A549 (cell line): ENCODE data around the gene DPEP3. TPM values are rescaled to one million over a fixed set of nuclear protein-coding genes. Genes with fewer than 3 reads are reported as not detected.

Experiments used
- ATAC-seq, 2 experiments: fragments of 200-7000 bp in 1 of 2; fragments of >200 bp in 1 of 2; cut with Nextera tagmentation in 1 of 2; cut with Tn5 transposase in 1 of 2; 3 replicates each; pipeline versions ENCODE4 v1.8.0 to v1.9.1; 2018 to 2020; ENCODE audit warnings: mild to moderate bottlenecking in 1 of 2, moderate library complexity in 1 of 2
- CTCF ChIA-PET: fragments of 300-600 bp; sonication (Branson Sonifier 250); formaldehyde crosslinking; extraction: SDS; loops from one replicate; lab custom pipeline; 2021; ENCODE audit warnings: antibody characterized with exemption, inconsistent platforms; lab: Yijun Ruan, JAX
- POLR2A ChIA-PET: fragments of 350-600 bp; formaldehyde crosslinking; extraction: SDS; loops from one replicate; lab custom pipeline; 2021; ENCODE audit warnings: antibody characterized with exemption, inconsistent platforms; lab: Yijun Ruan, JAX
- DNase-seq, 2 experiments: peaks; one replicate each; pipeline versions ENCODE4 v3.0.0 to v3.0.0-alpha.2; 2011 to 2016; ENCODE audit warnings: low read depth in 1 of 2, low spot score in 1 of 2
- FAIRE-seq: peaks from 2 replicates; lab custom pipeline; 2011; peaks lifted over from hg19 to GRCh38; lab: Jason Lieb, UNC
- H3K27ac ChIP-seq, 2 experiments: fragments of >200 bp; sonication (Bioruptor Twin); formaldehyde crosslinking; 3 replicates each; pipeline ENCODE4 v1.5.1; 2016 to 2017
- H3K4me1 ChIP-seq: fragments of >200 bp; sonication (Bioruptor Twin); formaldehyde crosslinking; 3 replicates; pipeline ENCODE4 v1.6.1; 2016
- H3K4me2 ChIP-seq: fragments of >200 bp; sonication (Bioruptor Twin); formaldehyde crosslinking; 3 replicates; pipeline ENCODE4 v1.6.1; 2016
- H3K4me3 ChIP-seq: fragments of >200 bp; sonication (Bioruptor Twin); formaldehyde crosslinking; 3 replicates; pipeline ENCODE4 v1.5.1; 2016
- H3K9me3 ChIP-seq: fragments of >200 bp; sonication (Bioruptor Twin); formaldehyde crosslinking; 3 replicates; pipeline ENCODE4 v1.6.1; 2016
- BCL3 ChIP-seq: fragments of >200 bp; sonication (Bioruptor Twin); formaldehyde crosslinking; IDR thresholded peaks from 3 replicates; pipeline ENCODE4 v1.6.1; 2016
- BHLHE40 ChIP-seq: IDR thresholded peaks from 2 replicates; pipeline ENCODE4 v1.6.1; 2012; ENCODE audit warnings: low read depth, low read length, inconsistent platforms
- CEBPB ChIP-seq, 2 experiments: fragments of >200 bp in 1 of 2; sonication (Bioruptor Twin) in 1 of 2; formaldehyde crosslinking in 1 of 2; IDR thresholded peaks; 2 replicates each; pipeline ENCODE4 v1.6.1; 2012 to 2016
- CHD4 ChIP-seq: fragments of 200-600 bp; sonication (generic); IDR thresholded peaks from 2 replicates; pipeline ENCODE4 v1.6.1; 2016; ENCODE audit warnings: antibody characterized with exemption, mild to moderate bottlenecking, borderline replicate concordance
- E2F6 ChIP-seq: IDR thresholded peaks from 2 replicates; pipeline ENCODE4 v1.6.1; 2012; ENCODE audit warnings: low read depth, borderline replicate concordance
- EHMT2 ChIP-seq: fragments of 200-600 bp; sonication (generic); IDR thresholded peaks from 2 replicates; pipeline ENCODE4 v1.6.1; 2016; ENCODE audit warnings: antibody characterized with exemption, low read depth, mild to moderate bottlenecking, moderate library complexity
- EP300 ChIP-seq, 2 experiments: fragments of >200 bp; sonication (Bioruptor Twin); formaldehyde crosslinking; IDR thresholded peaks; 2 replicates in 1 of 2; 3 replicates in 1 of 2; pipeline ENCODE4 v1.6.1; 2016 to 2017
- FOSB ChIP-seq: fragments of 250-450 bp; sonication (Bioruptor Pico); IDR thresholded peaks from 2 replicates; pipeline ENCODE4 v1.5.0; 2020; ENCODE audit warnings: mild to moderate bottlenecking, moderate library complexity
- FOSL2 ChIP-seq, 2 experiments: fragments of 450-650 bp in 1 of 2; fragments of >200 bp in 1 of 2; sonication (Bioruptor Twin) in 1 of 2; formaldehyde crosslinking; IDR thresholded peaks; 2 replicates each; pipeline versions ENCODE4 v1.5.0 to v1.6.1; 2016 to 2020; ENCODE audit warnings: mild to moderate bottlenecking in 1 of 2, moderate library complexity in 1 of 2
- GATA3 ChIP-seq: IDR thresholded peaks from 2 replicates; pipeline ENCODE4 v1.6.1; 2012; ENCODE audit warnings: borderline replicate concordance
- HOXB5 ChIP-seq: fragments of 250-450 bp; sonication (Bioruptor Pico); IDR thresholded peaks from 2 replicates; pipeline ENCODE4 v1.5.0; 2020; ENCODE audit warnings: mild to moderate bottlenecking, moderate library complexity
- JUN ChIP-seq, 2 experiments: fragments of >200 bp; sonication (Bioruptor Twin); formaldehyde crosslinking; IDR thresholded peaks; 2 replicates in 1 of 2; 3 replicates in 1 of 2; pipeline ENCODE4 v1.6.1; 2016 to 2017
- JUNB ChIP-seq: fragments of >200 bp; sonication (Bioruptor Twin); formaldehyde crosslinking; IDR thresholded peaks from 2 replicates; pipeline ENCODE4 v1.6.1; 2016
- KDM5A ChIP-seq: fragments of 200-600 bp; sonication (generic); IDR thresholded peaks from 2 replicates; pipeline ENCODE4 v1.6.1; 2016; ENCODE audit warnings: antibody characterized with exemption, mild to moderate bottlenecking
- MAFK ChIP-seq: fragments of 450-650 bp; IDR thresholded peaks from 2 replicates; pipeline ENCODE4 v1.6.1; 2014; ENCODE audit not compliant: partially characterized antibody
- MAZ ChIP-seq: fragments of 150-350 bp; IDR thresholded peaks from 2 replicates; pipeline ENCODE4 v1.6.1; 2014; ENCODE audit warnings: antibody characterized with exemption, low read depth, low read length, borderline replicate concordance
- NR3C1 ChIP-seq: fragments of >200 bp; sonication (Bioruptor Twin); formaldehyde crosslinking; IDR thresholded peaks from 3 replicates; pipeline ENCODE4 v1.6.1; 2017
- PHF8 ChIP-seq: fragments of 200-600 bp; sonication (generic); IDR thresholded peaks from 2 replicates; pipeline ENCODE4 v1.6.1; 2016; ENCODE audit warnings: low read depth, mild to moderate bottlenecking, antibody characterized with exemption, moderate library complexity, borderline replicate concordance
- POLR2A ChIP-seq: IDR thresholded peaks from 2 replicates; pipeline ENCODE4 v1.6.1; 2012; ENCODE audit warnings: mild to moderate bottlenecking, low read length
- RAD21 ChIP-seq, 2 experiments: fragments of >200 bp in 1 of 2; sonication (Bioruptor Twin) in 1 of 2; formaldehyde crosslinking in 1 of 2; IDR thresholded peaks in 1 of 2; conservative IDR thresholded peaks in 1 of 2; 2 replicates in 1 of 2; 3 replicates in 1 of 2; pipeline ENCODE4 v1.6.1; 2012 to 2018; ENCODE audit warnings: inconsistent platforms in 1 of 2
- RARB ChIP-seq: fragments of 250-450 bp; sonication (Bioruptor Pico); IDR thresholded peaks from 2 replicates; pipeline ENCODE4 v1.8.0; 2021; ENCODE audit warnings: mild to moderate bottlenecking, moderate library complexity
- RCOR1 ChIP-seq: fragments of 150-350 bp; IDR thresholded peaks from 2 replicates; pipeline ENCODE4 v1.6.1; 2014; ENCODE audit warnings: antibody characterized with exemption, low read length, low read depth
- REST ChIP-seq: fragments of 200-600 bp; sonication (generic); IDR thresholded peaks from 2 replicates; pipeline ENCODE4 v1.6.1; 2016; ENCODE audit warnings: antibody characterized with exemption, mild to moderate bottlenecking, moderate library complexity
- RFX5 ChIP-seq: fragments of 450-650 bp; IDR thresholded peaks from 2 replicates; pipeline ENCODE4 v1.7.1; 2014; ENCODE audit warnings: antibody characterized with exemption, mild to moderate bottlenecking, moderate library complexity
- RNF2 ChIP-seq: fragments of 200-600 bp; sonication (generic); IDR thresholded peaks from 2 replicates; pipeline ENCODE4 v1.6.1; 2016; ENCODE audit warnings: low read depth, mild to moderate bottlenecking, antibody characterized with exemption, moderate library complexity, borderline replicate concordance
- ZFP36 ChIP-seq: fragments of 450-650 bp; IDR thresholded peaks from 2 replicates; pipeline ENCODE4 v1.6.1; 2014; ENCODE audit warnings: borderline replicate concordance; ENCODE audit not compliant: partially characterized antibody
- ZNF302 ChIP-seq: fragments of 250-450 bp; sonication (Bioruptor Pico); IDR thresholded peaks from 2 replicates; pipeline ENCODE4 v1.9.0; 2021; ENCODE audit warnings: inconsistent platforms, mild to moderate bottlenecking, moderate library complexity
- ZSCAN20 ChIP-seq: fragments of 250-450 bp; sonication (Bioruptor Pico); IDR thresholded peaks from 2 replicates; pipeline ENCODE4 v1.8.0; 2022; ENCODE audit warnings: mild to moderate bottlenecking, moderate library complexity
- WGBS: methylation state at CpG from one replicate; pipeline ENCODE4 v1.1.6; 2017; ENCODE audit errors: missing lambda C conversion rate; 5-methylcytosine and 5-hydroxymethylcytosine counted together
- polyA plus RNA-seq, 4 experiments: library from polyadenylated mRNA; depleted of rRNA in 3 of 4; stranded (reverse); fragments of >200 nt; fragmentation: RNase III in 1 of 4; extraction: RNeasy Plus Mini Kit Qiagen cat#74134 plus additional on column Dnase treatment in 1 of 4; gene quantifications; 2 replicates in 3 of 4; 3 replicates in 1 of 4; pipeline ENCODE4 v1.2.3, GENCODE V29; 2011 to 2017

The DPEP3 gene
- polyA plus RNA-seq, 2 of the 4 experiments (the other 2 are of a cell fraction), result not detected

GRCh38 chr16:67951485-67951884, 28.8 kb downstream of the DPEP3 start:
- 81% methylated on average over 9 of the region's 12 CpGs for WGBS
- Histone ChIP-seq H3K9me3 (no peaks in the 10 kb centered on the region), H3K4me3 (no peak overlapping the region), H3K4me1 (no peaks in the 10 kb centered on the region), H3K4me2 (no peak overlapping the region), H3K27ac (no peak overlapping the region)
- DNase-seq, result no peak
- no peak for FAIRE-seq
- CTCF ChIA-PET, result interaction anchor here (1.1 to 8.4 kb wide), 3 partner anchors 10 to 135 kb away, joined by 3 to 54 read pairs (median 4); partner anchors contain the start of gene LCAT
- ATAC-seq, result no peak
- TF ChIP-seq FOSB (CRISPR knock-in tag) (no peak), PHF8 (no peak), EHMT2 (no peak), MAZ (no peak), RARB (CRISPR knock-in tag) (no peak), RAD21 (conservative IDR thresholded peaks at IDR 0.05 in 1 of 2, IDR thresholded peaks at IDR 0.05 in 1 of 2) (no peak), RNF2 (no peak), E2F6 (no peak), KDM5A (no peak), CEBPB (IDR thresholded peaks at IDR 0.05) (no peak), BCL3 (no peak), JUN (IDR thresholded peaks at IDR 0.05) (no peak), NR3C1 (no peak)
- POLR2A ChIA-PET, result no interaction called here

GRCh38 chr16:67950335-67950843, 29.9 kb downstream of the DPEP3 start:
- H3K4me1 ChIP-seq, result no peaks in the 10 kb centered on the region
- FAIRE-seq (no peak), ATAC-seq (no peak), DNase-seq (no peak)
- POLR2A ChIA-PET, result no interaction called here
- H3K27ac ChIP-seq, result no peak overlapping the region
- H3K9me3 ChIP-seq, result no peaks in the 10 kb centered on the region
- CTCF ChIA-PET, result interaction anchor here (0.8 to 8.4 kb wide), 5 partner anchors 9 to 134 kb away, joined by 3 to 54 read pairs (median 4); partner anchors contain the start of genes LCAT and PSMB10
- no peak overlapping the region for H3K4me2 ChIP-seq
- no peak overlapping the region for H3K4me3 ChIP-seq
- WGBS, result 92% methylated on average over 16 of the region's 16 CpGs
- TF ChIP-seq JUN (IDR thresholded peaks at IDR 0.05) (no peak), ZSCAN20 (CRISPR knock-in tag) (no peak), RAD21 (conservative IDR thresholded peaks at IDR 0.05 in 1 of 2, IDR thresholded peaks at IDR 0.05 in 1 of 2) (no peak), BHLHE40 (no peak), REST (no peak), EP300 (IDR thresholded peaks at IDR 0.05) (no peak), RNF2 (no peak), FOSL2 (IDR thresholded peaks at IDR 0.05) (no peak), FOSL2 (CRISPR knock-in tag; IDR thresholded peaks at IDR 0.05) (no peak), ZNF302 (CRISPR knock-in tag) (no peak), MAFK (no peak), ZFP36 (no peak), BCL3 (no peak), JUNB (no peak), RCOR1 (no peak), CHD4 (no peak), HOXB5 (CRISPR knock-in tag) (no peak), POLR2A (no peak), RFX5 (no peak), GATA3 (no peak)
